IPS-15b (cell line): ENCODE results near the gene ELP2.

Experiments used
- H3K27me3 ChIP-seq: one replicate; pipeline ENCODE4 v1.6.1; 2013; ENCODE audit warnings: low read length; ENCODE audit not compliant: control insufficient read depth, insufficient read depth
- H3K36me3 ChIP-seq: one replicate; pipeline ENCODE4 v1.6.1; 2013; ENCODE audit warnings: low read length; ENCODE audit not compliant: control insufficient read depth, insufficient read depth
- H3K4me1 ChIP-seq: one replicate; pipeline ENCODE4 v1.6.1; 2013; ENCODE audit warnings: mild to moderate bottlenecking, low read length; ENCODE audit not compliant: control insufficient read depth, insufficient read depth
- H3K4me3 ChIP-seq: one replicate; pipeline ENCODE4 v1.5.1; 2013; ENCODE audit warnings: low read depth, low read length
- H3K9ac ChIP-seq: one replicate; pipeline ENCODE4 v1.6.1; 2013; ENCODE audit warnings: low read depth, mild to moderate bottlenecking, low read length
- H3K9me3 ChIP-seq: one replicate; pipeline ENCODE4 v1.6.1; 2013; ENCODE audit warnings: mild to moderate bottlenecking, low read length; ENCODE audit not compliant: control insufficient read depth, insufficient read depth

The ELP2 gene

DNA sequence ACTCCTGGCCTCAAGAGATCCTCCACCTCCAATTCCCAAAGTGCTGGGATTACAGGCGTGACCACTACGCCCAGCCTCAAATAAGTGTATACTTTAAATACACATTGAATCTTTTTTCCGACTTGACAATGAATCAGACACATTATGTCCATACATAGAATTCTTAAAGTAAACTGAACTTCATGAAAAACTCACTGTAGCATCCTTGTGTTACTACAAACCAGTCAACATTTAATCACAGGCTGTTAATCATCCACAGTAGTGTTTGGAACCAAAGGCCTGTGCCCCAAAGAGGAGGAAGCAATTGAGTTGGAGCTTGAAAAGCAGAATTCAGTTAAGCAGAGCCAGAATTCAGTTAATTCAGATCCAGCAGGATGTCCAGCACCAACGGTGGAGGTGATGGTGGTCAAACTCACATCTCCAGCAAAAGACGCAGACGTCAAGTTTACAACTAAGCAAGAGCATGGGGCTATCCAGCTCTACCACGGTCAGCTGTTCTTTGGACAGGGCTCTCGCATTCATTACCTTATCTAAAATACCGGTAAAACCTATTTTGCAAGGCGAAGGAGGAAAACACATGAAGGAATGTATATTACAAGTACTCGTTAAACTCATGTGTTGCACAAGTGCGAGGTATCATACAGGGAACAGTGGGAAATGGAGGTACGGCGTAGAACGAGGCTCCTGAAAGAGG lies 1.7 kb upstream of the ELP2 start:
- Histone ChIP-seq H3K9ac (no peak overlapping the region), H3K36me3 (no peaks in the 10 kb centered on the region), H3K4me1 (peaks cover 6% of the 10 kb centered on the region), H3K4me3 (peak overlapping the region; percentile 99), H3K27me3 (no peaks in the 10 kb centered on the region), H3K9me3 (no peaks in the 10 kb centered on the region)

DNA sequence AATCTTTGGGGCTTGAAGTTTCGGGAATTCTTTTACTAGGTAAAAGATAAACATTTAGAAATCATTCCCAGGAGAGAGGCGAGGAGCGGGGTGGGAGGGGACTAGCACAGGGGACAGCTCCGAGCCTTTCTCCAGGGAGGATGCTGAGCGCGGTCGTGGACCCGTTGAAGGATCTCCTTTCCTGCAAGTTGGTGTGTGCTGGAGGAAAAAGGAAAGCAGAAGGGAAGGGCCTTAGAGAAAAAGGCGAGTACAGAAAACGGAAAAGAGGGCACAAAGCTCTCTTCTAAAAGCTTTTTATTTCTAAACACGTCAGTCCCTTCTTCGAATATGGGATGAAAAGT lies 1.2 kb upstream of the ELP2 start:
- Histone ChIP-seq H3K36me3 (no peaks in the 10 kb centered on the region), H3K4me1 (peaks cover 6% of the 10 kb centered on the region), H3K9me3 (no peaks in the 10 kb centered on the region), H3K27me3 (no peaks in the 10 kb centered on the region), H3K4me3 (peak overlapping the region; percentile 99), H3K9ac (peak overlapping the region; percentile 55)

DNA sequence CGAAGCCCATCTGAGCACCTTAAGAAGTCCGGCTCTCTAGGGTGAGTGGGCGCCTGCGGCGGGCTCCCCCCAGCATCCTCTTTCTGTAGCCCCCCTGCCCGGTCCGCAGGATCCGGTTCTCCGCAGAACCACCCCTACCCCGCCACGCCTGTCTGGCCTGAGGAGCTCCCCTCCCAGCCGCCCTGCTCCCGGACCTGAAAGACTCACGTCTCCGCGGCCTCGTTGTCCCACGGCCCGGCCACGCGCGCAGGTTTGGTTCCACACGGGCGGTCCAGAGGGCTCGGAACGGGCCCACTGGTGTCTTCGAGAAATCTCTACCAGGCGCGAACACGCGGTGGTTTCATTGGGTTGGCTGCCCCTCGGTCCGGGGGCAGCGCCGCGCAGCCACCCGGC lies 796 bp upstream of the ELP2 start:
- peak overlapping the region; percentile 55 for H3K9ac ChIP-seq
- H3K9me3 ChIP-seq, result no peaks in the 10 kb centered on the region
- no peaks in the 10 kb centered on the region for H3K36me3 ChIP-seq
- peaks cover 6% of the 10 kb centered on the region for H3K4me1 ChIP-seq
- H3K4me3 ChIP-seq, result peak overlapping the region; percentile 99
- no peaks in the 10 kb centered on the region for H3K27me3 ChIP-seq

DNA sequence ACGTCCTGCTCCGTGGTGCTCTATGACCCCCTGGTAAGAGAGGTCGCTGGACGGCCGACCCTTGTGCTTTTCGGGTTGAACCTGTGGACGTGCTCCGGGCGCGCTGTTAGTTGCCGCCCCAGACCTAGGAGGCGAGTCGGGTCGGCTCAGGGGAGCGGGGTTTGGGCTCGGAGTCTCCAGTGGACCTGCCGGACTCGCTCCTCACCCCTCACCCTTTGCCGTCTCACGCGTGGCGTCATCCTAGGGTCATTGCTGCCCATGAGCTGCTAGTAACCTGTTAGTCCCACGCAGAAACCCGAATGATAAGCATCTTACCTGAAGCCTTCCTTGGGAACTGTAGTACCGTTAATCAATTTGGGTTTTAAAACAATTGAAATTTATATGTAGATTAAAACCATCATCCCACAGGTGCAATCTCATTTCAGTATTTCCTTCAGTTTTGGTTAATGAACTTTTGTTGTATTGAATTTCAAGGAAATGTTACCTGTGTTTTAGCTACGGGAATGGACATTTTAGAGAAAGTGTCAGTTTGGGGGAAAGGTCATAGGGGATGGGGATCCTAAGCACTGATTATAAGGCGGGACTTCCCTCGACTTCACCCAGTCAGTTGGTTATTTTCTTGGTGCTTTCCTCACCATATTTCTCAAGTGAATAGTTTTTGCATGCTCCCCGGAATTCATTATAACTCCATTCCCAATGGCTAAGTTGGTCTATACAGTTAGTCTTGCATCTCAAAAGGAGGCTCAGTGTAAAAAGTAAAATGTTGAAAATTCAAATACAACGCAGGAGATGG lies 536 bp downstream of the ELP2 start:
- no peaks in the 10 kb centered on the region for H3K36me3 ChIP-seq
- H3K9me3 ChIP-seq, result no peaks in the 10 kb centered on the region

DNA sequence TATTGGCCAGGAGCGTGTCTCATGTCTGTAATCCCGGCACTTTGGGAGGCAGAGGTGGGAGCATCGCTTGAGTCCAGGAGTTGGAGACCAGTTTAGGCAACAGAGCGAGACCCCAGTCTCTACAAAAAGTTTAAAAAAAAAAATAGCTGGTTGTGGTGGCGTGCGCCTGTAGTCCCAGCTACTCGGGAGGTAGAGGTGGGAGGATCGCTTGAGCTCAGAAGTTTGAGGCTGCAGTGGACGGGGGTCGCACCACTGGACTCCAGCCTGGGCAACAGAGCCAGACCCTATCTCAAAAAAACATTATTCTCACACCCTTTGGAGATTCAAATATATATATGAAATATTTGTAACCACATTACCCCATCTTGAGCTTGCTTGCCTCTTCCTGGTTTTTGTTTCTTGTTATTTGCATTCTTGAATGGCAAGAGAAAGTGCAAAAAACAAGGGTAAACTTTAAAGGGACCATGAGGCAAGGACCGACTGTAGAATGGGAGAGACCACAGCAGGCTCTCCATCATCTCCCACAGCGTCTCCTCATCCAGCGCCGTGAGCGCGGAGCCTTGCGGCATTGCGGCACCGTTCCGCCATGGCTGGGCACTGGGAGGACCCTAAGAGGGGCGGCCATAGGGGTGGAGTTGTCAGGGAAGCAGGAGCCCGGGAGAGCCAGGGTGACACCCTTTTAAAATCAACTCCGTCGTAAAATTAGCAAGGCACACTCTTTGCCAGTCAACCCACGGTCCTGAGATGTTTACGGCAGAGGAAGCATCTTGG lies 1.4 kb downstream of the ELP2 start:
- Histone ChIP-seq H3K4me1 (peaks cover 6% of the 10 kb centered on the region), H3K9me3 (no peaks in the 10 kb centered on the region), H3K4me3 (peak overlapping the region; percentile 99), H3K36me3 (no peaks in the 10 kb centered on the region), H3K27me3 (no peaks in the 10 kb centered on the region), H3K9ac (no peak overlapping the region)

More for the DNA sequence above, 536 bp downstream of the ELP2 start:
- H3K4me1 ChIP-seq, result peaks cover 6% of the 10 kb centered on the region
- H3K9ac ChIP-seq, result peak overlapping the region; percentile 91
- no peaks in the 10 kb centered on the region for H3K27me3 ChIP-seq
- H3K4me3 ChIP-seq, result peak overlapping the region; percentile 99

DNA sequence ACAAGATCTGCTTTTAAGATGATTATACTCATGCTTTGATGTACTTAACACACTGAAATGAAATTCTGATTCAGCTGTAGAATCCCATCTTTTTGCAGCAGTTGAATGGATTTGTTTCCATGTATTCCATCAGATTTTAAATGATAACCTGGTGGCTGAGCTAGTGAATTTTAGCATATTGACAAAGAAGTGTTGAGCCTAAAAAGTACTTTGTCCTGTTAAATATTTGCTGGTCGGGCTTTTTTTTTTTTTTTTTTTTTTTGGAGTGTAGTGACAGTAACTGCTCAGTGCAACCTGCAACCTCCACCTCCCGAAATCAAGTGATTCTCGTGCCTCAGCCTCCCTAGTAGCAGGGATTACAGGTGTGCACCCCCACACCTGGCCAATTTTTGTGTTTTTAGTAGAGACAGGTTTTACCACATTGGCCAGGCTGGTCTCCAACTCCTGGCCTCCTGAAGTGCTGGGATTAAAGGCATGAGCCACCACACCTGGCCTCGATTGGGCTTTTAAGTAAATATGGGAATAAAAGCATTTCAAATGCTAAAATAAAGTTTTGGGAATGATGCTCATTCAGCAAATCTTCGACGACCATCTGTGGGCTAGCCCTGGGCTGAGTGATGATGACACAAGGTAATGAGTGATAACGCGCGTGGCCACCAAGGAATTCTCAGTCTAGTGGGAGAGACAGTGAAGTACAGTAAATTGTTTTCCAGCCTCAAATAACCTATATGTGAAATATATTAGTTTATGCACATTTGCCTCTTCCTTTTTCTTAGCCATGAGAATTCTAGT lies 2.2 kb downstream of the ELP2 start:
- H3K27me3 ChIP-seq, result no peaks in the 10 kb centered on the region
- H3K9ac ChIP-seq, result no peak overlapping the region
- peaks cover 6% of the 10 kb centered on the region for H3K4me1 ChIP-seq
- H3K36me3 ChIP-seq, result no peaks in the 10 kb centered on the region
- H3K4me3 ChIP-seq, result peak overlapping the region; percentile 99
- no peaks in the 10 kb centered on the region for H3K9me3 ChIP-seq

DNA sequence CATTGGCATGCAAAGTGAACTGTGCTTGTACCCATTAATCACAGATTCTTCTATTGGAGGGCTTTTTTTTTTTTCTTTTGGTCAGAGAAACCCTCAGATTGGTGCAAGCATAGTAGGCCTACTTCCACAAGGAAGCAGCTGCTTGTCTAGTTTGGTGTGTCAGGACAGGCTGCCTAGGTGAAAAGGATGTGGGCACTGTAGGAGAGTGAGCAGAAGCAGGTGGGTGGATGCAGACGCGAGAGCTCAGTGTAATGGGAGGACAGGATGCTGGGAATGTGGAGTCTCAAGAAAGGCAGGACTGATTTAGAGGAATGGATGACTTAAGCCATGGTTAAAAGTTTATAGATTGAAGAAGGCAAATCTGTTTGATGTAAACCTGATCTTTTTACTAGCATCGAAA lies 3.1 kb downstream of the ELP2 start:
- Histone ChIP-seq H3K4me3 (no peak overlapping the region), H3K9me3 (no peaks in the 10 kb centered on the region), H3K36me3 (peaks cover 4% of the 10 kb centered on the region), H3K27me3 (no peaks in the 10 kb centered on the region), H3K9ac (no peak overlapping the region), H3K4me1 (peaks cover 6% of the 10 kb centered on the region)

DNA sequence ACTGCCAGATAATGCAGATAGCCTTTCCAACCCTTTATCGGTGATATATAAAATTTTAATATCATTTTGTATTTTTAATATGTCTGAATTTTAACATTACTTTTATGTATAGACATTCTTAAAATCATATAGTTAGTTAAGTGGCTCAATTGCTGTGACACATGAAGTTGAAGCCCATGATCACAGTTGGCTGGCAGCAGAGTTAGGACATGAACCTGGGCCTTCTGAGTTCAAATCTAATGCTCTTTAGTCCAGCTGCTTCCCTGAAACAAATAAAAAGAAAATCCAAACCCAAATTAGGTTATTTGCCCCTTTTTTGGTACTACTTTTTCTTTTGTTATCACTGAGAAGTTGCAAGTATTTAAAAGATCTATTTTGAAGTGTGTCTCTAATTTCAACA lies 5.6 kb downstream of the ELP2 start:
- Histone ChIP-seq H3K4me1 (peaks cover 6% of the 10 kb centered on the region), H3K4me3 (no peak overlapping the region), H3K27me3 (no peaks in the 10 kb centered on the region), H3K36me3 (peaks cover 4% of the 10 kb centered on the region), H3K9me3 (no peaks in the 10 kb centered on the region), H3K9ac (no peak overlapping the region)

DNA sequence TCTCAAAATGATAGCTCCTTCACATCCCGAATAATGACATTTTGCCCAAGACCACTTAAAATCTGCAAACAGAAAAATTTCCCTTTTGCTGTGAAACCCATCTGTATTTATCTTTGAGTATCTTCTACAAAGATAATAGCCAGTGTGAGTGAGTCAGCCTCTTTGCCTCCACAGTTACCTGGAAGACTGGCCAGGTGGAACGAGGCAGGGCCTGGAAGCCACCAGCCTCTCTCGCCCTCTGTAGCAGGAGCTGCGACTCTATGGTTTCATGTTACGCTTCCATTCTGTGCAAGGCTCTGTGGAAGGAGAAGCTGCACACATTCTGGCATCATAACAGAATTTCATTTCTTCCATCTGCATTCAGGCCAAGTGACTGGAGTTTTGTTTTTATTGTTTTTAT lies 9.5 kb downstream of the ELP2 start:
- Histone ChIP-seq H3K9me3 (no peaks in the 10 kb centered on the region), H3K9ac (no peak overlapping the region), H3K36me3 (peaks cover 7% of the 10 kb centered on the region), H3K27me3 (no peaks in the 10 kb centered on the region), H3K4me3 (no peak overlapping the region), H3K4me1 (no peaks in the 10 kb centered on the region)

DNA sequence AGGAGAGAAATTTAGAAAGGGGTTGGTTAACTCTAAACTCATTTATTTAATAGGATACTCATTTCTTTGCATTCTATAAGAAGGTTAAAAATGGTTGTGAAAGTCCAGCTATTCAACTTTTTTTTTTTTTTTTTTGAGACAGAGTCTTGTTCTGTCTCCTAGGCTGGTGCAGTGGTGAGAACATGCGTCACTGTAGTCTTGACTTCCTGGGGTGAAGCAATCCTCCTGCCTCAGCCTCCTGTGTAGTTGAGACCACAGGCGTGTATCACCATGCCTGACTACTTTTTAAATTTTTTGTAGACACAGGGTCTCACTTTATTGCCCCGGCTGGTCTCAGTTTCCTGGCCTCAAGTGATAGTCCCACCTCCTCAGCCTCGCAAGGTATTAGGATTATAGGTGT lies 11.9 kb downstream of the ELP2 start:
- peaks cover 9% of the 10 kb centered on the region for H3K36me3 ChIP-seq
- no peaks in the 10 kb centered on the region for H3K4me1 ChIP-seq
- no peaks in the 10 kb centered on the region for H3K27me3 ChIP-seq
- H3K4me3 ChIP-seq, result no peak overlapping the region
- H3K9me3 ChIP-seq, result no peaks in the 10 kb centered on the region
- no peak overlapping the region for H3K9ac ChIP-seq

DNA sequence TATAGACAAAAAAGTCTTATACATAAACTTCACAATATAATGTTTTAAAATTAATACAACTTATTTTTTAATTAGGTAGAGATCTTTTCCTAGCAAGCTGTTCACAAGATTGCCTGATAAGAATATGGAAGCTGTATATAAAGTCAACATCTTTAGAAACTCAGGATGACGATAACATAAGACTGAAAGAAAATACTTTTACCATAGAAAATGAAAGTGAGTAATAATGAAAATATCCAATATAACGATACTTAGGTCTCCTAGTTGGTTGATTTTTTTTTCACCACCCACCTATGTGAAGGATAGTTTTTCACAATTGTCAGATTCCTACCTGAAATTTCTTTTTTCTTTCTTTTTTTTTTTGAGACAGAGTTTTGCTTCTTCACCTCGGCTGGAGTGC lies 13.1 kb downstream of the ELP2 start:
- H3K9me3 ChIP-seq, result no peaks in the 10 kb centered on the region
- peaks cover 12% of the 10 kb centered on the region for H3K36me3 ChIP-seq

More for the DNA sequence above, 13.1 kb downstream of the ELP2 start:
- Histone ChIP-seq H3K4me1 (no peaks in the 10 kb centered on the region), H3K27me3 (no peaks in the 10 kb centered on the region), H3K9ac (no peak overlapping the region), H3K4me3 (no peak overlapping the region)
